Stimulated activated CD4-positive, alpha-beta T cell treated with anti-CD3 and anti-CD28 coated beads, Interleukin-1b, Interleukin-23, amount 100 ng/mL, for 4 hours (primary cell): ENCODE measurements around the gene C1orf141.
"Not testable (repeated sequence)": the region's sequence is repeated elsewhere in the genome, so short reads cannot be mapped to it uniquely, and the experiment has no call there.

Experiments
- DNase-seq, 2 donors: peaks; one replicate each; pipeline ENCODE4 v3.0.0-alpha.2; 2020; ENCODE audit warnings: low read depth in 2 of 2

Gene C1orf141

GRCh38 chr1:67142931-67143330 is 8.2 kb upstream of the C1orf141 start:
- DNase-seq: no peak

DNA sequence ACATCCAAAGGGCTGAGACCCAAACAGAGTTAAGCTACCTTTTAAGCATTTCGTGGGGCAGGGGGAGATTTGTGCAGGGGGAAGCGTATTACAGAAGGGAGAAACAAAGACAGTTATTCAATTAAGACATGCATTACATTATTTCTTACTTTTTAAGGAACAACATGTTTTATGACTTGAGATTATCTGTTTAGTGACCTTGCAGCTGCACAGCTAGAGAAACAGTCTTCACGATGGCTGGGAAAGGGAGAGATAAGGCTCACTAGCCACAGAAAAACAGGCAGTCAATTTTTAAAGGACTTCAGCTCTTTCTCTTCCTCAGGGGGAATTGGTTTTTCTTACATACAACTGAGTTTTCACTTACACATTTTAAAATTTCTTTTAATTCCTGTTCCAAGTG is 7.1 kb upstream of the C1orf141 start:
- DNase-seq: not testable (repeated sequence)

DNA sequence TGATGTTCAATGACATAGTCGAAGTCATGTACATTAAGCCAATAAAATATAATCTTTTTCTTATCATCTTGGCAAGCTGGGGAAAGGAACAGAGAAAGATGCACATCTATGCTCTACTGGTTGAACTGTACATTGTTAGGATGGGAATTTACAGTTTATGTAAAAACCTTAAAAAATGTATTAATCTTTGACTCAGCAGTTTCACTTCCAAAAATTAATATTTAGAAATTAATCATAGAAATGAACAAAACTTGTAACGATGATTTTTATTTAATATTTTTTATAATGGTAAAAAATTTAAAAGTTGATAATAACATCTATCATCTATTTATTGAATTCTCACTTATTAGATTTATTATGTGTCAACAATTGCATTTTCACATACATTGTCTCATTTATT is 5.7 kb upstream of the C1orf141 start:
- DNase-seq: no peak

- no peak for DNase-seq
These were observed 4.2 kb upstream of the C1orf141 start for GRCh38 chr1:67138813-67139499.

DNA sequence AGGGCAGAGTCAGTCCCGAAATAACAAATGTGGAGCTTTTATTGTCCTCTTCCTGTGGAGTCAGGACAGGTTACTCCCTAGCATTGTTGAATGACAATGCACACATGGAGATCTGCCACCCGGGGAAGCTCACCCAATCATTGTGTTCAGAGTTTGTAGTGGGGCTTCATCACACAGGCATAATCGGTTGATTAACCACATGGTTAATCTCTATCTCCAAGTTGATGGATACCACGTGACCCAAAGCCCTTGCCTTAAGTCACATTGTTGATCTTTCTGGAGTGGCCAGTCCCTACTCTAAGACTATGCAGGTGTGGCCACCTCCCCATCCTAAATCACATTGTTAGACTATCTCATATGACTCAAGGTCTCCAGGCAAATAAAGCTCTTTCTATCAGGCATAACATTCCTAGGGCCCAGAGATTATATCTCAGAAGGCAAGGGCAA is 2.6 kb upstream of the C1orf141 start:
- no peak for DNase-seq

DNA sequence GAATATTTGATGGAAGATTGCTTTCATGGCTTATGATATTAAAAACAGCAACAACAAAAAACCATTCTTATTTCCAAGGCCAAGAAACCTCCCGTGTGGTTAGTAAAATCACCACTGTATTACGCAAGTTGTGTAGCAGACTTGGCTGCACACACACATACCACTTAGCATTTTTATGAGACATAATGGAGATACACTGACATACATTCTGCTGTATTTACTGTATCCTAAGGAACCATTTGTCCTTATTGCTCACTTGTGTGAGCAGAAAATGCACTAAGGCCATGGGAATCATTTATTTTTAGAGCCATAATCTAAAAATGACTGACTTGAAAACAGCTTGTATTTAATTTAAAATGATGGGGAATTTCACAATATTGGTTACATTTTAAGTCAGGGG is 584 bp upstream of the C1orf141 start:
- no peak for DNase-seq

GRCh38 chr1:67133177-67133576 is 1.6 kb downstream of the C1orf141 start:
- no peak for DNase-seq

GRCh38 chr1:67130673-67131072 is 4.1 kb downstream of the C1orf141 start:
- no peak for DNase-seq

DNA sequence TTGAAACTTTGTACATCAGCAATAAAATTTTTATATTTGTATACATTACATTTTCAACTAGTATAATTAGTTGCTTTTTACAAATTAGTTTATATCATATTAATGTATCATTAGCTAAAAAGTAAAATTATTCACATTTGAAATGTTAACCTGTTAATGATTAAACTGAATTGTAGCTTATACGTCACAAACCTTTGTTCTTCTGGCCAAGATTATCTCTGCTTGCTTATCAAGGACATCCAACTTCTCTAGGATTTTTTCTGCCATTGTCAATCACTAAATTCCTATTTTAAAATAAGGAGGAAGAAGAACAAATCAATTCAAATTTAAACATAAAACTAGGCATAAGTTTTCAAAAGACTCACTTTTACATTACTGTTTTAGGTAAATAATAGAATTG is 7.8 kb downstream of the C1orf141 start:
- DNase-seq: no peak

GRCh38 chr1:67126111-67126746 is 8.5 kb downstream of the C1orf141 start:
- DNase-seq: no peak

- no peak for DNase-seq
These were observed 10.3 kb downstream of the C1orf141 start for GRCh38 chr1:67124455-67124854.

GRCh38 chr1:67120855-67121619 is 13.7 kb downstream of the C1orf141 start:
- DNase-seq: no peak

GRCh38 chr1:67118646-67119045 is 16.1 kb downstream of the C1orf141 start:
- DNase-seq: no peak

- DNase-seq: no peak
These were observed 16.6 kb downstream of the C1orf141 start for GRCh38 chr1:67118191-67118590.

- DNase-seq: no peak
These were observed 20.6 kb downstream of the C1orf141 start for GRCh38 chr1:67114162-67114561.

DNA sequence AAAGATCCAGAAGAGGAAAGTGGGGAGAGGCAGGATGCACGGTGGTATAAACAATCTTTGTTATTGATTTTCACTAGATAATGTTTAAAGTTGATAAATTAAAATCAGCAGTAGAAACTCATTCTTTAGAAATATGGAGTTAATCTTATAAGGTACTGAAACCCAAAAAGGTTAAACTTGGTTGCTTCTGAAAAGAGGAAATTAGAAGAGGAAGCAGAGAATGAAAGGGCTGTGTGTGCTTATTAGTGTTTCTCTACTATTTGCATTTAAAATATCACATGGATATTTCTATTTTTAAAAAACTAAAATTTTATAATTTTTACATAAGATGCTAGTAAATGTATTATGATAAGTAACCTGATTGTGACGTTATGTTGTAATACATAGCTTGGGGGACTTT is 24.4 kb downstream of the C1orf141 start:
- no peak for DNase-seq

DNA sequence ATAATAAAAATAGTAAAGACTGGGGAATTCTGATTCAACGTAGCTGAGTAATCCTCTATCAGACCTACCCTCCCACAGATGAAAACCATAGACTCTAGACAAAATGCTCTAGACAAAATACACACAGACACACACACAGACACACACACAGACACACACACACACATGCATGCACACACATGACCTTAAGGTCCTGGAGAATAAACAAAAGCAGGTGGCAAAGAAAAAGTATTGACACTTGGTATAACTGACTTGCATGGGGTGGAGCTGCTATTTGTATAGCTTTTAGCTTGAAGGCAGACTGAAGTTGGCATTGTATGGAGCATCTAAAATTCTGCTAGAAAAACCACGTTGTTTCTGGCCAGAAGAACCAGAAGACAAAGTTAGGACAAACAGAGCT is 29.3 kb downstream of the C1orf141 start:
- DNase-seq: no peak

GRCh38 chr1:67103548-67103947 is 31.2 kb downstream of the C1orf141 start:
- DNase-seq: no peak

- DNase-seq: no peak
These were observed 33.9 kb downstream of the C1orf141 start for GRCh38 chr1:67100833-67101232.

DNA sequence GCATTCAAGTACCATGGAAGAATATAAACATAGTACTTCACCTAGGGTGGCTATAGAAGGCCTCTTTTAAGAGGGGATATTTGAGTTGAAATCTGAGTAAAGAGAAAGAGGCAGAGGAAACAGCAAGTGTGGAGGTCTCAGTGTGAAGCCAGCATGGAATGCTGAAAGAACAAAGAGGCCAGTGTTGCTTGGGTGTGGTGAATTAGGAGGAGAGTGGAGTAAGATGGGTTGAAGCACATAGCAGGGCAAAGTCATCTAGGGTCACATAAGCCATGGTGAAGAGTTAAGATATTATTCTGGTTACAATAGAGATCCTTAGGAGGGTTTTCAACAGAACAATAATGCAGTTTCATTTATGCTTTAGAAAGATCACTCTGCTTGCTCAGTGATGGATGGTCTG is 37.5 kb downstream of the C1orf141 start:
- DNase-seq: no peak

DNA sequence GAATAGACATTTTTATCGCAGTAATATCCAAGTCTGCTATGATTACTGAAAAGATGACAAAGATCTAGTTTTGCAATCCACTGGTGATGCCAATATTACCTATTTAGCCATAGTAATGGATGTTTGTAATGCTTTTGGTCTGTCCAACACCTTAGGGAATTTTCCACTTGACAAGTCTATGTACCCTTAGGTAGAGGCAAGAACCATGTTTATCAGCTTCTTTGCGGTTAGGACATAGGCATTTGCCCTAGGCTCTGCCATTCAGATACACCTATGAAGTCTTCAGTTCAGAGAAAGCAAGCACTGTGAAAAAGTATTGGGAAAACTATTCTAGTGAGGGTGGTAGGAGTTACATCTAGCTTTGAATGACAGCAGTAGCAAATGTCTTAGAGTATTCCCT is 40.6 kb downstream of the C1orf141 start:
- DNase-seq: no peak

DNA sequence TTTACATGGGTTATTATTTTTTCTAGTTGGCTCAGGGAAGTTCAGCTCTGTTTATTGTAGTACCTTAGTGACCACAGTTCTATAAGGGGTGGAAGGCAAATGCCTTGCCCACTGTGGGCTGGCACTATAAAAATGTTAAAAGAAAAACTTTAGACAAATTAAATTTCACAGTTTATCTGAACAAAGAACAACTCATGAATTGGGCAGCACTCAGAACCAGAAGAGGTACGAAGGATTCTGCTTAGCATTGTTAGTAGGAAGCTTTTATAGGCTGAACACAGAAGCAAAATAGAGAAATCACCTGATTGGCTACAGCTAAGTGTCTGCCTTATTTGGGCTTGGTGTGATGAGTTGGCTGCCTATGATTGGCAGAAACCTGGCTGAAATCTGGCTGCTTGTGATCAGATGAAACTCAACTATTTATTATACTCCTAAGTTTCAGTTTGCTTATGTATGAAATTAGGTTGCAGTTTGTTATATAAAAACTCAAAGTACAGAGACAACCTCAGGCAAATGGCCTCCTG is 45.0 kb downstream of the C1orf141 start:
- DNase-seq: no peak

DNA sequence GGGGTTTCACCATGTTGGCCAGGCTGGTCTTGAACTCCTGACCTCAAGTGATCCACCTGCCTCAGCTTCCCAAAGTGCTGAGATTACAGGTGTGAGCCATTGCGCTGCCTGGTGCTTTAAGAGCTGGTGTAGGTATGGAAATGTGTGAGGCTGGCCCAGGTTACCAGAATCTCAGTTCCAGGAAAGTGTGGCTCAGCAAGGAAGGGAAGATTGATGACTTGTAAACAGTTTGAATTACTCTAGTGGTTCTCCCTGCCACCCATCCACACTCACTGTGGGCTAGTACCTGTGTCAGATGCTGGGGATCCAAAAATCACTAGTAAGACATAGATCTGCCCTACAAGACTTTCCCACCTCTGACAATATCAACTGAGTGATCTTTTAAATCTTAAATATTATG is 46.3 kb downstream of the C1orf141 start:
- no peak for DNase-seq
